ENCODE results near the gene FNDC3B.

The FNDC3B gene

GRCh38 chr3:172072543-172072942 is 33.2 kb downstream of the FNDC3B start:
- no peak for DNase-seq (ENCODE audit: low read depth in 1 of 2, low spot score in 1 of 2)

DNA sequence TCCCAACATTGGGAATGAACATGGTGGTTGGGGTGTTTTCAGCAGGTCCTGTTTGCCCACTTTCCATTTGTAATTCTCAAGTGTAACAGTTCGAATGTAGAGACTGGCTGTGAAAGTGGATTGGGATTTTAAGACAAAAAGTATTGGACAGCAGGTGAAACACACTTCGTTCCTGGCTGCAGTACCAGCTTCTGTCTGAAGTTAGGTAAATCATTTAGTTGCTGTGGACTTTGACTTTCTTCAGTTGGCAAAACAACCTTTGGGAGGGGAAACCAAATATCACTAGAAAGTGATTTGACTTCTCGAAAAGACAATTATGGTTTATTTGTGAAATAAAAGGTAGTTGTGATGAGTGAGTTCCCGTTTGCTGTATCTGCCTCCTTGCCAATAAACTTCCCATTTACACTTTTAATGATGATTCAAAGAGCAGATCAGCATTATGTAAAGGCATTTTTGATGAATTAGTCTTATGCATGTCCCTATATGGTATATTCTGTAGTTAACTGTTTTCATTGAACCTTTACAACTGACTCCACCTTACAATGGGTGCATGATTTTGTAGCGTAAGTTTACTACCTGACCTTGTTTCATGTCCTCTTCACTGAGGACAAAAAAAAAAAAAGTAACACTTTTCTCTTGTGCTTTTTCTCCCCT is 34.0 kb downstream of the FNDC3B start:
- DNase-seq (ENCODE audit: low read depth in 1 of 2, low spot score in 1 of 2), result no peak

DNA sequence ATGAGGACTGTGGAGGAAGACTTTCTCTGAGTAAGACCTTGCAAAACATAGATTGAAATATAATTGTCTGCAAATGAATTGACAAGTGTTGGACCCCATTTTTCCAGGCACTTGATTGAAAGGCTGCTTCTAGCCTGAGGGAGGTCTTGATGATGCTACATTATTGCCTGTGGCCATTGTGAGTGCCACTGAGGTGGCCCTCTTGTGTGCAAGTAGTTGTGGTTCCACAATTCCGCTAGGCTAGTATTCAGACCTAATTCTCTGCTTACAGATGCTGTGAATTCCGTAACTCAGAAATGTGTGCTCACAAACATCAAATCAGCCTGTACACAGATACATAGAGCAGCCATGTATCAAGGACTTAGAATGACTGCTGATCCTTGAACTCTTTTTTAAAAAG is 34.7 kb downstream of the FNDC3B start:
- no peak for DNase-seq (ENCODE audit: low read depth in 1 of 2, low spot score in 1 of 2)

DNA sequence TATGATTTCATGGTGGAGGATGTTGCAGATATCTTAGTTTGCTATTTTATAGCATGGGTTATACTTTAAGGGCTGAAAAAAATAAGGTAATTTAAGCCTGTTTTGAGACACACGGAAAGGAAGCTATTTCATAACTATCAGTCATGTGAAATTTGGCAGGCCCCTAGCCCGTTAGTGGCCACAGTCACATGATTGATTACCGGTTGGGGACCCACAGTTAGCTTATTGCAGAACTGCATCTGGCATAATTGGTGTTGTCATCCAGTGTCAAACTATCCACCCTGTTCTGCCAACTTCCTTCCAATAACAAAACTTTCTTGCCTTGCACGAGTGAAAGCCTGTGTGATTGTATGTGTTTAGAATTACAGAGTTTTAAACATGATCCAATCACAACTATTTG is 35.2 kb downstream of the FNDC3B start:
- DNase-seq (ENCODE audit: low read depth in 1 of 2, low spot score in 1 of 2), result no peak

DNA sequence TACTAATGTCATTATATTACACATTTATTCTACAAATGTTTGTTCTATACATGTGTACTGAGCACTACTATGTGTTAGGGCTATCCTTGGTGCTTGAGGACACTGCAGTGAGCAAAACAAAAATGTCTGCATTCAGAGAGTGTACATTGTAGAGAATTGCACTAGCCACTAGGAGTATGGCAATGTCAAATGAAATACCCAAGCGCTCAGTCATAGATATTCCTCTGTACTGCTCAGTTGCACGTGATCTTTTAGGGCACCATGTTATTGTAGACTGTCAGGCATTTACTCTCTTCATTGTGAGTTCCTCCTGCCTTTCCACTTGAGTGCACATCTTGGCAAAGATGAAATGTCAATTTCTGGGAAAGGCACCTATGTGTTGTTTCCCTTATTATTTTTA is 36.8 kb downstream of the FNDC3B start:
- DNase-seq (ENCODE audit: low read depth in 1 of 2, low spot score in 1 of 2), result no peak

DNA sequence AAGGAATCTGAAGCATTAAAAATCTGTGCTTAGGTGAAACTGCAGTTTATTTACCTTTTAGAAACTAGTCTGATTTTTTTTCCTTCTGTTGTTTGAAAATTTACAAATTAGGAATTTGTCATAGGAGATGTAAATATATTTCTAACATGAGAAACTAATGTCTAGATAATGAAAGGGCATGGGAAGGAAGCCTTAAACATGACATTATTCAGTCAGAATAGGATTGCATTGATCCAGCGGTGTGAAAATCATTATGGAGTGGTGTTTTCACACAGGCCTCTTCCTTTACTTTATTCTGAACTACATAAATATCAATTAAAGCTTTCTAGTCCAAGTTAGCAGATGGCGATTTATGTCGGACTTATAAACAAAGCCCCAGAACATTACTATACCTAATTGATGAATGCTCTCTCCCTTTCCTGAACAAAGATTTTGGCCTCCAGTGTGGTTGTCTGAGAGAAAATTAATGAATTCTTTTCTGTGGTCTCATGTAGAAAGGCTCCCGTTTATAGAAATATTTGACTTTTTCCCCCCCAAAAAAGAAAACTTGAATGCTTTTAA is 37.9 kb downstream of the FNDC3B start:
- no peak for DNase-seq (ENCODE audit: low read depth in 1 of 2, low spot score in 1 of 2)

GRCh38 chr3:172078244-172078643 is 38.9 kb downstream of the FNDC3B start:
- no peak for DNase-seq (ENCODE audit: low read depth in 1 of 2, low spot score in 1 of 2)

- no peak for DNase-seq (ENCODE audit: low read depth in 1 of 2, low spot score in 1 of 2)
Observed at GRCh38 chr3:172078721-172079120, 39.3 kb downstream of the FNDC3B start.

DNA sequence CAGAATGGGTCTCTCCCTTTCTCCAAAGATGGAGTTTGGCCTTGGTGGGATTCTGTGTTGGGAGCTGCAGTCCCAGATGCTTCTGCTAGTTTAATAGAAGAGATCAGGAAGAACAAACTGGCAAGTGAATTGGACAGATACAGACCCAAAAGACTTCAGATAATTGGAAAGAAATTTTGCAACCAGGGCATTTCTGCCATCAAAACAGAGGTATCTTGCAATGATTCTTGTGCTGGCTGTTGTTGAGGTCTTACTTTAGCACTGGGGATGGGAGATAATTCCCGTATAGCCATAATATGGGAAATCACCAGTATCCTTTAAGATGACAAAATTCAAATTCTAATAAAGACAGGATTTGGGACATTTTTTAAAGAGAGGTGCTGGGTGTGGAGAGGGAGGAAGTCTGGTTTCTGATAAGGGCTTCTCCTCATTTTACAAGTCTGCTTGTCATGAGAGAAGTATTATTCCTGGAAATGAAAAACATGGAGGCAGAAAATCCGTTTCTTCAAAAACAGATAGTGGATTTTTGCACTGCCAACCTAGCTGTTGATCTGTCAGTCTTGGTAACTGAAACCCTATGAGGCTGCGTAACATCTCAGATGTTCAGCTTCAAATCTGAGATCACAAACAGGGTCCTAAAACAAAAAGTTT is 40.1 kb downstream of the FNDC3B start:
- DNase-seq (ENCODE audit: low read depth in 1 of 2, low spot score in 1 of 2), result no peak

DNA sequence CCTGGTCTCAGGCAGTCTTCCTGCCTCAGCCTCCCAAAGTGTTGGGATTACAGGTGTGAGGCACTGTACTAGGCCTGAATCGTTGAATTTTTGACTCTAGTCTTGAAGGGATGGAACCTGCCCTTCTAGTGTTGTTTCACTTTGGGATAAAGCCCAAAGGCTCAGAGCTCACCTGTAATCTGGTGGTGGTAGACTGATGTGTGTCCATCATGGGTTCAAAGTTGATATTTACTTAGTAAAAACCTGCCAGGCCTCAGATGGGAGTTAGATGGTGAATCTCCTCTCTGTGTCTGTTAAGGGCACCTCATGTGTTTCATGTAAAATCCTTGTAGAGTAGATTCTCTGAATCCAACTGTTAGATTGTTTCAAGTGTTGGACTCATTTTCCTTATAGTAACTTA is 41.1 kb downstream of the FNDC3B start:
- no peak for DNase-seq (ENCODE audit: low read depth in 1 of 2, low spot score in 1 of 2)

DNA sequence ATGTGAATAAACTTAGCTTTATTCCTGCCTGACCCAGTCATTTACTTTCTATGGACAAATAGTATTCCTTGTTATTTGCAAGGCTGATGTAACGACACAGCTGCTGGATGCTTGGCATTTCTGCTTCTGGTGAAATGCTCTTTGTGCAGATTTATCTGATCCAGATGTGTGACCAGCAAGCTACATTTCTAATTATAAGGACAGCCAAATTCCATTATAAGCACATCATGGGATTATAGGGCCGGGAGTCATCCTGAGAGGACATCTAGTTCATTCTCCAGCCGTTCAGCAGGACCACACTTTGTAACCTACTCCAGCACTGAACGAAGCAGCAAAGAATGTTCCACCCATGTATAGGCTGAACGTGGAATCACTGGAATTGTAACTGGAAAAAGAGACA is 42.9 kb downstream of the FNDC3B start:
- DNase-seq (ENCODE audit: low read depth in 1 of 2, low spot score in 1 of 2), result no peak

GRCh38 chr3:172082820-172083513 is 43.6 kb downstream of the FNDC3B start:
- DNase-seq (ENCODE audit: low read depth in 1 of 2, low spot score in 1 of 2), result no peak

DNA sequence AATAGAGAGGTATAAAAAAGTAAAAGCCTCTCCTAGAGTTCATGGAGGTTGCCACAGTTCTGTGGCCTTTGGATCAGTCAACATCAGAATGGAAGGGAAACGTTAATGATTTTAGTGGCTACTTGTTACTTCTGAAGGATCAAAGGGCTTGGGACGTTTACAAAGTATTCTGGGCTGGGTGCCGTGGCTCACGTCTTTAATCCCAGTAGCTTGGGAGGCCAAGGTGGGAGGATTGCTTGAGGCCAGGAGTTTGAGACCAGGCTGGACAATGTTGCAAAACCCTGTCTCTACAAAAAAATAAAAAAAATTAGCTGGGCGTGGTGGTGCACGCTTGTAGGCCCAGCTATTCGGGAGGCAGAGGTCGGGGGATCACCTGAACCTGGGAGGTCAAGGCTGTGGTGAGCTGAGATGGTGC is 44.6 kb downstream of the FNDC3B start:
- DNase-seq (ENCODE audit: low read depth in 1 of 2, low spot score in 1 of 2), result no peak

GRCh38 chr3:172084871-172085556 is 45.6 kb downstream of the FNDC3B start:
- no peak for DNase-seq (ENCODE audit: low read depth in 1 of 2, low spot score in 1 of 2)

- no peak for DNase-seq (ENCODE audit: low read depth in 1 of 2, low spot score in 1 of 2)
Observed at GRCh38 chr3:172085557-172085895, 46.1 kb downstream of the FNDC3B start.

- no peak for DNase-seq (ENCODE audit: low read depth in 1 of 2, low spot score in 1 of 2)
Observed at GRCh38 chr3:172086071-172086470, 46.7 kb downstream of the FNDC3B start.

GRCh38 chr3:172087198-172087597 is 47.8 kb downstream of the FNDC3B start:
- DNase-seq (ENCODE audit: low read depth in 1 of 2, low spot score in 1 of 2), result no peak

- DNase-seq (ENCODE audit: low read depth in 1 of 2, low spot score in 1 of 2), result no peak
Observed at GRCh38 chr3:172087602-172088580, 48.5 kb downstream of the FNDC3B start.

GRCh38 chr3:172089250-172089649 is 49.9 kb downstream of the FNDC3B start:
- no peak for DNase-seq (ENCODE audit: low read depth in 1 of 2, low spot score in 1 of 2)

- no peak for DNase-seq (ENCODE audit: low read depth in 1 of 2, low spot score in 1 of 2)
Observed at GRCh38 chr3:172090035-172090434, 50.7 kb downstream of the FNDC3B start.

DNA sequence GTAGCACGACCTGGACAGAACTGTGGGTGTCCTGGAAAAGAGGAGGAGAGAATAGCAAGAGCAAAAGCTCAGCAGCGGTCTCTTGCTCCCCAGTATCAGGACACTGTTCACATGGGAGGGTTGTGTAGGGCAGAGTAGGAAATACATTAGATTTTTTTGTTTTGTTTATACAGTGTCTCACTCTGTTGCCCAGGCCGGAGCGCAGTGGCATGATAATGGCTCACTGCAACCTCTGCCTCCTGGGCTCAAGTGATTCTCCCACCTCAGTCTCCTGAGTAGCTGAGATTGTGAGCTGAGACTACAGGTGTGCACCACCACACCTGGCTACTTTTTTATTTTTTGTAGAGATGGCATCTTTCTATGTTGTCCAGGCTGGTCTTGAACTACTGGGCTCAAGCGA is 53.3 kb downstream of the FNDC3B start:
- DNase-seq (ENCODE audit: low read depth in 1 of 2, low spot score in 1 of 2), result no peak
